ENCODE measurements around the gene HPS1. TPM values are rescaled to one million over a fixed set of nuclear protein-coding genes. Genes with fewer than 3 reads are reported as not detected.

Gene HPS1
- total RNA-seq, 1 experiment from 2014 or later: 146 TPM

DNA sequence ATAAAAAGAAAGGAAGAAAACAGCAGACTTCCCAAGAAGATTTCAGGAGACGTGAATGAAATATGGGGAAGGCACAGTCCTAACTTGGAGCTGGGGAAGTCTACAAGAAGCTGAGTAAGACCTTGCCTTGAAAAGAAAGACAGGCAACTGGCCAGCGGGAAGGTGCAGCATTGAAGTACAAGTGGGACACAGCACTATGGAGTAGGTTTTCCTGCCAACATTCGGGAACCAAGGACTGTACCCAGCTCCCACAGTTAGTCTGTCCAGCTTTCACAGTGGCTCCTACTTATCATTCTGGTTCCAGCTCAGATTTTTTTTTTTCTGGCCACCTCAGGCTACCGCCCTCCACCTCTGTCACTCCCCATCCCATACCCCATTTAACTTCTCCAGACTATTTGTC is 10.0 kb downstream of the HPS1 start:
- Histone ChIP-seq H3K27ac (ENCODE audit: low read length) (no peak overlapping the region), H3K4me1 (ENCODE audit: control insufficient read depth, insufficient read depth, low read length) (no peaks in the 10 kb centered on the region), H3K9me3 (ENCODE audit: control insufficient read depth, insufficient read depth, low read depth, low read length) (no peaks in the 10 kb centered on the region), H3K27me3 (ENCODE audit: control insufficient read depth, insufficient read depth, low read length) (no peaks in the 10 kb centered on the region), H3K4me3 (ENCODE audit: low read depth in 2 of 2, low read length in 2 of 2) (no peak overlapping the region), H3K36me3 (ENCODE audit: control insufficient read depth, insufficient read depth, low read length) (peaks cover 27% of the 10 kb centered on the region)
- ATAC-seq (no peak), DNase-seq (ENCODE audit: low read depth, low spot score) (no peak)
- BruUV-seq (replicated peaks): no TSS peak
- intact Hi-C loops (cut with micrococcal nuclease; ENCODE audit: unreplicated experiment) (no loop called here), in situ Hi-C loops (cut with HindIII; ENCODE audit: low pct_unique_long_range_greater_than_20kb, low sequenced_read_pairs) (no loop called here)
- POLR2A ChIA-PET: interaction anchor here (0.8 kb wide), 1 partner anchor 1143 kb away, joined by 5 read pairs; no protein-coding TSS in a partner anchor
- no peak for TF ChIP-seq REST (IDR thresholded peaks at IDR 0.05; ENCODE audit: insufficient read depth in 1 of 2, low read depth in 2 of 2, low read length in 1 of 2)
- CTCF ChIA-PET: no interaction called here

DNA sequence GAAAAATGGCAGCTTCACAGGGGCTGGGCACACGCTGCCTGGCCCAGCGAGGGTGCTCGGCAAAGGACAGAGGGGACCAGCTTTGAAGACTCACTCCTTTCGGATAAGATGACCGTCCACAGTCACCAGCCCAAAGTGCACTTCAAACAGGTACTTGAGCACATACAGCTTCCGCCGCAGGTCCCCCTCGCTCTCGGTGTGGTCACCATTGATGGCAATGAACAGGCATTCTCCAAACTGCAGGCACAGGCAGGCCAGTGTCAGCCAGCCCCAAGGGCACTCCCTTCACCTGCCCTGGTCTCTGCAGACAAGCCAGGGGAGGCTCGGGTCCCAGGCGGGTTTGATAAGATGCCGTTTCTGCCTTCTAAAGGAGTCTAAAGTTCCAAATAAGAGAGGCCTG is 11.6 kb downstream of the HPS1 start:
- H3K36me3 ChIP-seq (ENCODE audit: control insufficient read depth, insufficient read depth, low read length): peaks cover 18% of the 10 kb centered on the region
- H3K4me1 ChIP-seq (ENCODE audit: control insufficient read depth, insufficient read depth, low read length): no peaks in the 10 kb centered on the region
- H3K27ac ChIP-seq (ENCODE audit: low read length): no peak overlapping the region
- in situ Hi-C loops (cut with HindIII; ENCODE audit: low pct_unique_long_range_greater_than_20kb, low sequenced_read_pairs): no loop called here
- H3K4me3 ChIP-seq (ENCODE audit: low read depth in 2 of 2, low read length in 2 of 2): no peak overlapping the region
- H3K27me3 ChIP-seq (ENCODE audit: control insufficient read depth, insufficient read depth, low read length): no peaks in the 10 kb centered on the region
- CTCF ChIA-PET: no interaction called here
- H3K9me3 ChIP-seq (ENCODE audit: control insufficient read depth, insufficient read depth, low read depth, low read length): no peaks in the 10 kb centered on the region
- intact Hi-C loops (cut with micrococcal nuclease; ENCODE audit: unreplicated experiment): no loop called here
- DNase-seq (ENCODE audit: low read depth, low spot score) (no peak), ATAC-seq (no peak)
- no TSS peak for BruUV-seq (replicated peaks)
- TF ChIP-seq SIN3A (IDR thresholded peaks at IDR 0.05; ENCODE audit: borderline replicate concordance, insufficient read depth, low read depth, low read length): no peak
- TF ChIP-seq REST (IDR thresholded peaks at IDR 0.05; ENCODE audit: insufficient read depth in 1 of 2, low read depth in 2 of 2, low read length in 1 of 2): no peak
- POLR2A ChIA-PET: no interaction called here

GRCh38 chr10:98433881-98434732 is 12.6 kb downstream of the HPS1 start:
- intact Hi-C loops (cut with micrococcal nuclease; ENCODE audit: unreplicated experiment) (no loop called here), in situ Hi-C loops (cut with HindIII; ENCODE audit: low pct_unique_long_range_greater_than_20kb, low sequenced_read_pairs) (no loop called here)
- no peak for DNase-seq (ENCODE audit: low read depth, low spot score)
- ATAC-seq: peak; percentile 54; the same call in 1 of the 2 replicates
- Histone ChIP-seq H3K36me3 (ENCODE audit: control insufficient read depth, insufficient read depth, low read length) (peaks cover 20% of the 10 kb centered on the region), H3K27me3 (ENCODE audit: control insufficient read depth, insufficient read depth, low read length) (no peaks in the 10 kb centered on the region), H3K9me3 (ENCODE audit: control insufficient read depth, insufficient read depth, low read depth, low read length) (no peaks in the 10 kb centered on the region), H3K4me1 (ENCODE audit: control insufficient read depth, insufficient read depth, low read length) (no peaks in the 10 kb centered on the region), H3K27ac (ENCODE audit: low read length) (no peak overlapping the region), H3K4me3 (ENCODE audit: low read depth in 2 of 2, low read length in 2 of 2) (no peak overlapping the region)
- TF ChIP-seq POLR2AphosphoS5 (IDR thresholded peaks at IDR 0.05; ENCODE audit: low read depth, low read length): no peak
- no peak for TF ChIP-seq CTCF (IDR thresholded peaks at IDR 0.05)
- no peak for TF ChIP-seq SIN3A (IDR thresholded peaks at IDR 0.05; ENCODE audit: borderline replicate concordance, insufficient read depth, low read depth, low read length)
- no peak for TF ChIP-seq TCF7L2 (IDR thresholded peaks at IDR 0.05; ENCODE audit: low read depth, low read length)
- no peak for TF ChIP-seq REST (IDR thresholded peaks at IDR 0.05; ENCODE audit: insufficient read depth in 1 of 2, low read depth in 2 of 2, low read length in 1 of 2)
- no TSS peak for BruUV-seq (replicated peaks)
- ChIA-PET CTCF (no interaction called here), POLR2A (no interaction called here)

All from Panc1 (cell line).